ENCODE data around the gene FOXD4L6. TPM values are rescaled to one million over a fixed set of nuclear protein-coding genes. Genes with fewer than 3 reads are reported as not detected.
"Not testable (repeated sequence)": the region's sequence is repeated elsewhere in the genome, so short reads cannot be mapped to it uniquely, and the experiment has no call there.

FOXD4L6 gene
- not detected for total RNA-seq
- long read RNA-seq = 0 reads

DNA sequence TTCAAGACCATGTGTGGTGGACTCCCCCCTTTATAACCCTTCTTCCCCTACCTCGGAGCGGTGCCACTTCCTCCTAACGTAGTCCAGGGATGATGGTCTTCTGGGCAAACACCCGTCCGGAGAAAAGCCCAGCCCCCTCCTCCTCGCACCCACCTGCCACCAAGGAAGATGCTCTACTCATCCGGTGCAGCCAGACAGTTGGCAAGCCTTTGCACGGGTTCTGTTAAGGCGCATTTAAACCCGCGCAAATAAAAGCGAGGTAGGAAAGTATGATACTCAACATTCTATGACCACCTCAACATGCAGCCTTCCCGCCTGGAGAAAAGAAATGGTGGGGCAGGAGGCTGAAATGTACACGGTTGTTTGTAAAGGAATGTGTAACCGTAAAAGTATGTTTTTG is at the start of gene FOXD4L6:
FOXD4L6 (minus strand) TSS at position 101 of the 400 bp plus-strand sequence. CDS start 298 bp downstream, outside the sequence.
- H3K27me3 ChIP-seq; DNase-seq; H3K36me3 ChIP-seq; H3K4me3 ChIP-seq; ATAC-seq; H3K27ac ChIP-seq; H3K9me3 ChIP-seq; intact Hi-C loops (cut with DNase I); H3K4me1 ChIP-seq: not testable (repeated sequence)

DNA sequence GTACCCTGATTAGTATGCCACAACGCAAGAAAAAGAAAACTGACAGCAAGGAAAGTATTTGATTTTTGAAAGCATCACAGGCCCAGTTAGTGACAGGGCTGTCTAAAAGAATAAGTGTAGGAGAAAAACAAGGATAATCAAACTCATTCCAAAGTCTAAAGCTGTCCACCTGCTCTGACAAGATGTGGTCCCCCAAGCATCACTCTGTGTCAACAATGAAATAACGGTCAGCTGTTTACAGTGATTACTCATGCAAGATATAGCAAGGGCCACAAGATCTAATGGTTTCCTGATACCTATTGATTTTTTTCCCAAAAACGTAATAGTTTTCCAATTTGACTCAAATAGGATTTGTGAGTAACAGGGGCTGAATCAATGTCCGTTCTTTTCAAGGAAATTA is 46.5 kb upstream of the FOXD4L6 start:
- ATAC-seq; DNase-seq; H3K4me1 ChIP-seq; H3K36me3 ChIP-seq; H3K27ac ChIP-seq; intact Hi-C loops (cut with DNase I); H3K27me3 ChIP-seq; H3K4me3 ChIP-seq; H3K9me3 ChIP-seq: not testable (repeated sequence)

DNA sequence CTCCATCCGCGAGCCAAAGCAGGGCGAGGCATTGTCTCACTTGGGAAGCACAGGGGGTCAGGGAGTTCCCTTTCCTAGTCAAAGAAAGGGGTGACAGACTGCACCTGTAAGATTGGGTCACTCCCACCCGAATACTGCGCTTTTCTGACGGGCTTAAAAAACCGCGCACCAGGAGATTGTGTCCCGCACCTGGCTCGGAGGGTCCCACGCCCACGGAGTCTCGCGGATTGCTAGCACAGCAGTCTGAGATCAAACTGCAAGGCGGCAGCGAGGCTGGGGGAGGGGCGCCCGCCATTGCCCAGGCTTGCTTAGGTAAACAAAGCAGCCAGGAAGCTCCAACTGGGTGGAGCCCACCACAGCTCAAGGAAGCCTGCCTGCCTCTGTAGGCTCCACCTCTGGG is 21.6 kb upstream of the FOXD4L6 start:
- H3K27me3 ChIP-seq; H3K4me1 ChIP-seq; ATAC-seq; H3K4me3 ChIP-seq; H3K36me3 ChIP-seq; intact Hi-C loops (cut with DNase I); H3K27ac ChIP-seq; H3K9me3 ChIP-seq; DNase-seq: not testable (repeated sequence)

DNA sequence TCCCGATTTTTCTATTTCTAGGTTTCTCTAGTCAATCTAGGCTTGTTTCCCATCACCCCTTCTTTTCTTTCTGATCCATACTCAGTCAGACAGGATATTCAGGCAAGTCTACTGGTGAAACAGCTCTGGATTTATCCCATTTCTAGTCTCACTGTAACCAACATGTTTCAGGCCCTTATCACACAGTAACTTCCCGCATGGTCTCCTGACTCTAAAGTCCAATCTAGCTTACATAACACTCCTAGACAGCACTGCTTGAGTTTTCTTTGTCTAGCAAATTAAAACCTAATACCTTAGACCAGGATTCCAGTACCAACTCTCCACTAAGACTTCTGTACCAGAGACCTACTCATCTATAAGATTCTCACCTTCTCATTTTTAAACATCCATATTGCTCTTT is 13.4 kb upstream of the FOXD4L6 start:
- DNase-seq; H3K9me3 ChIP-seq; ATAC-seq; H3K27ac ChIP-seq; H3K4me3 ChIP-seq; intact Hi-C loops (cut with DNase I); H3K36me3 ChIP-seq; H3K27me3 ChIP-seq; H3K4me1 ChIP-seq: not testable (repeated sequence)

DNA sequence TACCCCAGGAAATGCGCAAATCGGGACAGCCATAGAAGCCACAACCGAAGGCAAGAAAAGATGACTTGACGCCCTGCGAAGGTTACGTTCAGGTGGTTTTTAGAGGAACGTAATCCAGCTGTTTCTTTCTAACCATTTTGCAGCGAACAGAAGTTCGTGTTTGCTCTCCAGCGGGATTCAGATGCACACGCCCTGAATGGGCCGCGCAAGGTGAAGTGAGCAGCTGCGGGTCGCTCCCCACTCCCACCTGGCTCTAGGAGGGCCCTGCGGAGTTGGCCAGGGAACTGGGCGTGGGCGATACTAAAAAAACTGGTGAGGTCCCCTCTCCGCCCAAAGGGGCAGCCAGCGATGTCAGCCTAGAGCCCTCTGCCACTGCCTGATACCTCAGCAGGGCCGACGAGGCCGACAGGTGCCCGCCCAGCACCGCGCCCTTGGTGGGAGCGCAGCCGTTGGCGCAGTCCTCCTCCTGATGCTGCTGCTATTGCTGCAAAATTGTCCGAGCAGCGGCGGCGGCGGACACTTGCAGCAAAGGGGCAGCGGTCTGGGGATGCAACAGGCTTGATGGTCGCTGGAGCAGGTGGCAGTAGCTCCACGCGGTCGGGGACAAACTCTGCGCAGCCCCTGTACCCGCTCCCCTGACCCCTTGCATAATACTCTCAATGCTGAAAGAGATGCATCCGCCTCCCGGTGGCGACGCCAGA is 1.6 kb downstream of the FOXD4L6 start:
- ATAC-seq; H3K27me3 ChIP-seq; H3K9me3 ChIP-seq; intact Hi-C loops (cut with DNase I); H3K27ac ChIP-seq; H3K4me1 ChIP-seq; H3K4me3 ChIP-seq; DNase-seq; H3K36me3 ChIP-seq: not testable (repeated sequence)

DNA sequence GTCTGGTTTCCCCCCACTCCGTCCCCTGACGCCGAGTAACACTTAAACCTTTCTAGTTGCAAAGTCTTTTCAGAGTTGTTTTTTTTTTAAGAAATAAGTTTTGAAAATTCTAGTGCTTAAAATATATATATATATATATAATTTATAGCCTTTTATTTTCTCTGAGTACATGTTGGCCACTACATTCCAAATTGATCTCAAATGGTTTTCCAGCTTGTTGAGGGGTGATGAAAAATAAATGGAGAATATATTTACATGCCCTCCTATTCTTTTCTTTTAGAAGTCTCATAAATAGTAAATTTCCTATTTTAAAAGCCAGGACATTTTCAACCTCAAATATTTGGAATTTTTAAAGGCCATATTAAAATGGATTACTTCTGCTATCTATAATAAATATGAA is 2.5 kb downstream of the FOXD4L6 start:
- H3K36me3 ChIP-seq; H3K4me3 ChIP-seq; H3K27ac ChIP-seq; DNase-seq; H3K4me1 ChIP-seq; intact Hi-C loops (cut with DNase I); ATAC-seq; H3K27me3 ChIP-seq; H3K9me3 ChIP-seq: not testable (repeated sequence)

DNA sequence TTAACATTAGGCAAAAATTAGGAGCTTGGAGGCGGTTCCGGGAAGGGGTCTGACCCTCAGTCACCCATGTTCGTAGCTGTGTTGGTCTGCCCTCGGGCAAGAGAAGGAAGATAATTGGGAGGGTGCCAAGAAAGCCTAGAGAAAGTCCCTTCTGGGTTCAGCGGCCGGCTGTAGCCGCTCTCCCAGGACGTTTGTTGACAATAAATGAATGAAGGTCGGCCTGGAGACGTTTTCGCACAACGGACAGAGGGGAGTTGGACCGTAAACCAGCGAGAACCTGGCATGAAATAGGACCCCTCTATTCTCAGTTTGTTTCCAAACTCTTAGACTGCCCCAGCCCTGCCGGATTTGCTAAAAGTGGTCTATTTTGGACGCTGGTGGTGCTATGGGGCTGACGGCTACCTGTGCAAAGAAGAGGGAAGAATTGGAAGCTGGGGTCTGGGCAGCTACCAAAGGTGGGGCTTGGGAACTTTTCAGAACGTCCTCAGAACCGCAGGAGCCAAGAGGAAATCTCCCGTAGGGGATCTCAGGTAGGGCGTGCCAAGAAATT is 3.3 kb downstream of the FOXD4L6 start:
- H3K9me3 ChIP-seq; H3K4me1 ChIP-seq; H3K4me3 ChIP-seq; H3K36me3 ChIP-seq; DNase-seq; intact Hi-C loops (cut with DNase I); H3K27me3 ChIP-seq; ATAC-seq; H3K27ac ChIP-seq: not testable (repeated sequence)

DNA sequence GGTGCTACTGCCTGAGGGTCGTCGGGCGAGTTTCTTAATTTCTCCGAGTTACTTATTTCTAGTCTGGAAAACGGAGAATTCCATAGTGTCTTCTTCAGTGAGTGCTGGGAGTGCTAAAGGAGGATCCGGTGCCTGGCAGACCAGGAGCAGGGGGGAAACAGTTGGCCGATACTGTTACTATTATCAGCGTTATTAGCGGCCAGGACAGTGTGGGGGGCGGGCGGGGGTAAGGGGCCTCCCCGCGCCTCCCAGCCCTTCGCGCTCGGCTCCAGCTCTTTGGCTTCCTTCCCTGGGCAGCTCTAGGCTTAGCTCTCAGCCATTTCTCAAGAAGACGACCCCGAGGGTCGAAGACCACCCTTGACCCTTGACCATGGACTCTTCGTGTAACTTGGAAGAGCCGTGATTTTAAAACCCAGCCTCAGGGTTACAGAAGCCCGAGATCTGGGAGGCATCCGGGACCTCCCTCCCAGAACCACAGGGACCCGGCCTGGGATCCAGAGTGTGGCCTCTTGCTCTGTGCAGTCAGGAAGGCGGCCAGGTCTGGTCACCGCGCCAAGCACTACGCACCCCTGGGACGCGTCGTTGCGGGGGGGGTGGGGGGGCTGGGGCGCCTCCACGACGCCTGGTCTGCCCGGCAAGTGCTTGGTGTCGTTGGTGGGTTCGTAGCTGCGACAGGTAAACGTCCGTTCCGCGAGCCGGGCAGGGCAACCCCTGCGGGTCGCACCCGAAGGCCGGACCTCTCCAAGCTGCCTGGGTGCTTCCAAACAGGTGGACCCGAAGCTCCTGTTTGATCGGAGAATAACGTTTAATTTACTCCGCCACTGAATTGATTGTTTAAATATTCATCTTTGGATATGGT is 4.0 kb downstream of the FOXD4L6 start:
- DNase-seq = peak; percentile 25
- peak; percentile 60 for ATAC-seq
- H3K9me3 ChIP-seq; H3K4me1 ChIP-seq; H3K27ac ChIP-seq; H3K36me3 ChIP-seq; H3K4me3 ChIP-seq; H3K27me3 ChIP-seq; intact Hi-C loops (cut with DNase I): not testable (repeated sequence)

DNA sequence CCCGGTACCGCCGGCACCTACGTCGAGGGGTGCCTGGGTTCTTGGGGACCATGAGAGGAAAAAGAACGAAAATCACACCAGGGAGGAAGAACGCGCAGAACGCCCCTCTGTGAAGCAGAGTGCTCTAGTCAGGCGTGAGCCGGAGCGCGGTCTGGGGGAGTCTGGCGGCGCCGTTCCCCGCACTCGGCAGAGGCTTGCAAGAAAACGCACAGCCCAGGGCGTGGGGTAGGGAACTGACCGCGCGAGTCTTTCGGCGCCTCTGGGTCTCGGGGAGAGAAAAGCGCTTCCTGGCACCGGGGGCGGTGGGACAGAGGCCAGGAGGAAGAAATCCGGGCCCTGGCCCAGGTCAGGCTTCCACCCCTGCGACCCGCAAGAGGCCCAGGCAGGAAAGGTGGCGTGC is 4.7 kb downstream of the FOXD4L6 start:
- H3K27me3 ChIP-seq; H3K4me1 ChIP-seq; H3K27ac ChIP-seq; H3K9me3 ChIP-seq; H3K4me3 ChIP-seq; H3K36me3 ChIP-seq; intact Hi-C loops (cut with DNase I): not testable (repeated sequence)
- peak; percentile 27 for DNase-seq
- ATAC-seq = peak; percentile 35

DNA sequence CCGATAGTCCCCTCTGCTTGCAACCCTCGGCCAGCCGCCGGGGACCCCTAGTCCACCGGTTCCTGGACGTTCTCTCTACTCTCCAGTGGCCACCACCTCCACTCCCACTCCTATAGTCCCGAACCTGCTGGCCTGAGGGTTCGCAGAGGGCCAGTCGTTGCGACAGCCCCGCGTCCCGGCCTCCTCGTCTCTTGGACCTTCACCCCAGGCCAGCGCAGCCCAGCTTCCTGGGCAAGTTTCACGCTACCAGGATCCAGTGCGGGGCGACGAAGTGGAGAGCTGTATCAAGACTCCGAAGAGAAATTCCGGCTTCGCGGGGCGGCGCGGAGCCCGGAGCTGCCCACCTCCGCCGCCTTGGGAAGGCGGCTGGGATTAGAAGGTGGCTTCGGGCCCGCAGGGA is 5.1 kb downstream of the FOXD4L6 start:
- H3K9me3 ChIP-seq; H3K27me3 ChIP-seq; H3K27ac ChIP-seq; H3K36me3 ChIP-seq; intact Hi-C loops (cut with DNase I); H3K4me1 ChIP-seq; H3K4me3 ChIP-seq: not testable (repeated sequence)
- ATAC-seq (peak; percentile 31), DNase-seq (peak; percentile 10)

DNA sequence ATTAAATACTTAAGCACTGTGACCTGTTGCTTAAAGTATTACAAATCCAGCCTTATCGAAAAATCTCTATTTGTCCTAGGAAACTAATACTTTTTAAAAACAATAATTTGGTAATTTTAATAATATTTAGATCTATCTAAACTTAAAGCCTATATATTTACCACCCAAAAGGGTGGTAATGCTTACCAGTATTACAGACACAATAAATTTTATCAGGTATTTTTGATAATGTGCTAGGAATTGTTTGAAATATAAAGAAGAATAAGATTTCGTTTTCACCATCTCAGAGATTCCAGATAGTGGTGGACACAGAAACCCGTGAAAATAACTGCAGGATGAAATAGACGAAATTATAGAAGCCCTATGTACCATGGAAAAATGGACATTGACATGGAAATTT is 7.8 kb downstream of the FOXD4L6 start:
- H3K4me3 ChIP-seq; DNase-seq; ATAC-seq; intact Hi-C loops (cut with DNase I); H3K36me3 ChIP-seq; H3K27ac ChIP-seq; H3K4me1 ChIP-seq; H3K9me3 ChIP-seq; H3K27me3 ChIP-seq: not testable (repeated sequence)

DNA sequence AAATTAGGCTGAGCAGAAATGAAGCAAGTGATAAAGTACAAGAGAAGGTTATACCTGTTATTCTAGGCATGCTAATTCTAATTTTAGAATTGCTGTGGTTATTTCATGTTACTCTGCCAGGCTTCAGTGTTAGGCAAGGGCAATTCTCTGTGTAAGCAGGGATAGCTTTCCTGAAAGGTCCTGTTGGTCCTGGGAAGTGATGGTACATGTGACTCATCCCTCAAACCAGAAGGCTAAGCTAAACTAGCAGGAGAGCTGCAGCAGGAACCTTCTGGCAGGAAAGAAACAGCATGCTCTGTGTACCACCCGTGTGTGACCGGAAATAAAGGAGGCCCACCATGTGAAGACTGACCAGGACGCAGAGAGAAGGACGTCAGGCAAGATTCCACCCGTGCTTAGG is 8.8 kb downstream of the FOXD4L6 start:
- H3K27ac ChIP-seq; H3K4me1 ChIP-seq; H3K9me3 ChIP-seq; intact Hi-C loops (cut with DNase I); H3K27me3 ChIP-seq; DNase-seq; H3K4me3 ChIP-seq; H3K36me3 ChIP-seq: not testable (repeated sequence)
- peak; percentile 10 for ATAC-seq

DNA sequence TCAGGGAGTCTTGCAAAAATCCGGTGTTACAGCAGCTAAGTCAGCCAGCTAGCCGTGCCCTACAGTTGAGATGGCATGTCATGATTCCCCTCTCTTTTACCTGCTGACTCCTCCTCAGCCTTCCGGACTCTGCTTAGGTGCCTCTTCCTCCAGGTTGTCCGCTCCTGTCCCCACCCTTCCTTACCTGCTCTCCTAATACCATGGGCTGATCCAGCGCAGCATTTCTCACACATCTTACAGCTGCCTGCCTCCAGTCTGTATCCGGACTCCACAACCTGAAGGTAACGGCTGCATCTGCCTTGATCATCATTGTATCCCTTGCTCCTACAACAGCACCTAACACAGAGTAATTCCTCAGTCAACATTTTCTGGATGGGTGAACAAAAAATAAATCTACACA is 9.2 kb downstream of the FOXD4L6 start:
- H3K36me3 ChIP-seq; H3K9me3 ChIP-seq; H3K4me3 ChIP-seq; H3K27ac ChIP-seq; intact Hi-C loops (cut with DNase I); H3K4me1 ChIP-seq; H3K27me3 ChIP-seq: not testable (repeated sequence)
- ATAC-seq = peak; percentile 62
- peak; percentile 50 for DNase-seq

DNA sequence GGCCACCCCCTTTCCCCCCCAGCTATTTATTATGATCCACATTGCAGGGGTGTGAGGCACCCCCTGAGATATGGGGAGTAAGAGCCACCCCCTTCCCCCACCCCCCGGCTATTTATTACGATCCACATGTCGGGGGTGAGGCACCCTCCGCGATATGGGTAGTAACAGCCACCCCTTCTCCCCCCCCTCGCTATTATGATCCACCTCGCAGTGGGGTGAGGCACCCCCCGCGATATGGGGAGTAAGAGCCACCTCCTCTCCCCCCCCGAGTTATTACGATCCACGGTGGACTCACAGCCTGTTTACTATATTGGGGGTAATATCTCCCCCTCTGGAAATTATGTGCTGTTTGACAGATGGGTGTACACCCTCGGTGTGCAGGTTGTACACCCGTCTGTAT is 15.1 kb downstream of the FOXD4L6 start:
- DNase-seq; H3K4me1 ChIP-seq; H3K4me3 ChIP-seq; H3K27me3 ChIP-seq; H3K27ac ChIP-seq; intact Hi-C loops (cut with DNase I); H3K9me3 ChIP-seq; H3K36me3 ChIP-seq: not testable (repeated sequence)
- ATAC-seq = peak; percentile 38

Data from upper lobe of right lung (tissue), 1 donor.